GM12865 (cell line): Measurements from ENCODE around the gene ZNF446.
"Not testable (repeated sequence)": the region's sequence is repeated elsewhere in the genome, so short reads cannot be mapped to it uniquely, and the experiment has no call there.

Source experiments
- DNase-seq: peaks from one replicate; pipeline ENCODE4 v3.0.0; 2010; ENCODE audit warnings: low read depth
- H3K4me3 ChIP-seq: 2 replicates; pipeline ENCODE4 v1.5.1; 2011; ENCODE audit warnings: mild to moderate bottlenecking, low read depth, low read length, control low read depth
- CTCF ChIP-seq: IDR thresholded peaks from 2 replicates; pipeline ENCODE4 v1.5.1; 2011; ENCODE audit warnings: low read length, control low read depth, low read depth, inconsistent platforms; ENCODE audit not compliant: insufficient read depth; ENCODE audit errors: missing control alignments

ZNF446 gene

GRCh38 chr19:58479736-58480480, 3.8 kb downstream of the ZNF446 start:
- no peak for DNase-seq

GRCh38 chr19:58480481-58480830, 4.3 kb downstream of the ZNF446 start:
- TF ChIP-seq CTCF = no peak
- DNase-seq = no peak
- H3K4me3 ChIP-seq = no peak overlapping the region

More at GRCh38 chr19:58479736-58480480, 3.8 kb downstream of the ZNF446 start:
- H3K4me3 ChIP-seq = no peak overlapping the region
- TF ChIP-seq CTCF = no peak

GRCh38 chr19:58480831-58481230, 4.7 kb downstream of the ZNF446 start:
- no peak for TF ChIP-seq CTCF
- H3K4me3 ChIP-seq = no peak overlapping the region
- DNase-seq = no peak

- no peak for DNase-seq
- no peak for TF ChIP-seq CTCF
- no peak overlapping the region for H3K4me3 ChIP-seq
These were observed 6.2 kb downstream of the ZNF446 start for GRCh38 chr19:58482372-58482771.

- no peak for TF ChIP-seq CTCF
- no peak overlapping the region for H3K4me3 ChIP-seq
- no peak for DNase-seq
These were observed 7.6 kb downstream of the ZNF446 start for GRCh38 chr19:58483776-58484175.

GRCh38 chr19:58484349-58484748, 8.2 kb downstream of the ZNF446 start:
- not testable (repeated sequence) for DNase-seq, H3K4me3 ChIP-seq

- TF ChIP-seq CTCF = no peak
- no peak overlapping the region for H3K4me3 ChIP-seq
- no peak for DNase-seq
These were observed 15.2 kb downstream of the ZNF446 start for GRCh38 chr19:58491393-58491792.
